Femur (tissue), 1 donor: ENCODE results near the gene C10orf71.

ENCODE experiments used
- DNase-seq: peaks from one replicate; pipeline ENCODE4 v3.0.0-alpha.2; 2017

The C10orf71 gene

DNA sequence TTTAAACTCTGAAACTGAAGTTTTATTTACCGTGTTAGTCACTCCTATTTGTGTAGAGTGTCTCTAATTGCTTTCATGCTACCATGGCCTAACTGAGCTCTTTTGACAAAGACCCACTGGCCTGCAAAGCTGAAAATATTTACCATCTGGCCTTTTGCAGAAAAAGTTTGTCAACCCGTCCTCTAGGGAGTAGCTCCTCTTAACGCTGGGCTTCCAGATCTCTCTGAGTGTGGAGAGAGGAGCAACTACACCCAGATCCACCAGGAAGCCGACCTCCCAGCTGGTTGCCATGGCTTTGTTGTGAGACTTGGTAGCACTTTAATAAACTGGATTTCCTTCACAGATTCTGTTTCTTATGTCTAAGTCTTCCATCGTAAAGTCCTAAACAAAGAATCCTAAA lies 4.2 kb upstream of the C10orf71 start:
- no peak for DNase-seq

DNA sequence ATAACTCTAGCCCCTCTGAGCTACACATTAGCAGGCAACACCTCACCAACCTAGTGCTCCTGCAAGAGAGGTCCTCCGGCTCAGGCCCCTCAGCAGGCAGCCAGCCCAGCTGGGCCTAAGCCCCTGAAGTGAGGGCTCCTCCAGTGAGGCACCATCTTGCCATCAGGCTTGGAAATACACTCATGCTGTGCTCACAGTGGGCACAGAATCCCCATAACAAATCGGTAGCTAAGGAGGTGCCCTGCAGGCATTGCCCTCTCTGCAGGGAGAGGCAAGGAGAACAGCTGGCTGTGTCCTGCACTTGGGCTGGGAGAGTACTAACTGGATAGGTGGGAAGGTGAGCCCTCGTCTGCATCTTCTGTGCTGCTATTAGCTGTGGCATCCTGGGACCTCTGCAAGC lies 3.7 kb upstream of the C10orf71 start:
- no peak for DNase-seq

DNA sequence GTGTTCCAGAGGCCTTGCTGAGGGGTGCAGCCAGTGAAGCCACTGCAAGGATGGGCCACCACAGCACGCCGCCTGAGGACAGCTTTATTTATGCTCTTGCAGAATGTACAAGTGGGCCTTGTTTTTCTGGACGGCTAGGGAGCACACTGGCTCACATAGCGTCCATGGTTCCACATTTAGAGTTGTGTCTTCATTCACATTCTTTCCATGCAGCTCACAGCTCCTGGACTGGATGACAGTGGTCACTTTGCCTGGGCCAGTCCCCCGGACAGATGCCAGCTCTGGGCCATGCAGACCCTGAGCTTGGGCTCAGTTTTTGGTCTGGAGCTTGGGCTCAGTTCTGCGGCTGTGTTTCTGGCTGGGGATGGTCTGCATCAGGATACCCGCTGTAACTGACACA lies 2.6 kb upstream of the C10orf71 start:
- no peak for DNase-seq

DNA sequence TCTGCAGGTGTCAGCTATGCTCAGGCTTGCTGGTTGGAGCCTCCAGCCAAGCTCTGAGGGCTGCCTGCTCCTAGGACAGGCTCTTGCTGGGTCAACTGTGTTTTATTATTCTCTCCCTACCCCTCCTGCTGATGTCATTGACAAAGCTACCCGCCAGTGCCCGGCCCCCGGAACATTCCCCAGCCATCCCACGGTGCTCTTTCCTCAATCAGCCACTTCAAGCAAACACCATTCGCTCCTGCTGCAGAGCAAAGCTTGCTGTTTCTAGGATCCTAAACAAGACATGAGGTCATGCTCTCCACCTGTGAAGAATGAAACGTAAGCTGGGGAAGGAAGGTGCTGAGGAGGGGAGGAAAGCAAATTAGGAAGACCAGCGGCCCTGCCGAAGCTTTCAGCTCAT lies 2.1 kb upstream of the C10orf71 start:
- no peak for DNase-seq

DNA sequence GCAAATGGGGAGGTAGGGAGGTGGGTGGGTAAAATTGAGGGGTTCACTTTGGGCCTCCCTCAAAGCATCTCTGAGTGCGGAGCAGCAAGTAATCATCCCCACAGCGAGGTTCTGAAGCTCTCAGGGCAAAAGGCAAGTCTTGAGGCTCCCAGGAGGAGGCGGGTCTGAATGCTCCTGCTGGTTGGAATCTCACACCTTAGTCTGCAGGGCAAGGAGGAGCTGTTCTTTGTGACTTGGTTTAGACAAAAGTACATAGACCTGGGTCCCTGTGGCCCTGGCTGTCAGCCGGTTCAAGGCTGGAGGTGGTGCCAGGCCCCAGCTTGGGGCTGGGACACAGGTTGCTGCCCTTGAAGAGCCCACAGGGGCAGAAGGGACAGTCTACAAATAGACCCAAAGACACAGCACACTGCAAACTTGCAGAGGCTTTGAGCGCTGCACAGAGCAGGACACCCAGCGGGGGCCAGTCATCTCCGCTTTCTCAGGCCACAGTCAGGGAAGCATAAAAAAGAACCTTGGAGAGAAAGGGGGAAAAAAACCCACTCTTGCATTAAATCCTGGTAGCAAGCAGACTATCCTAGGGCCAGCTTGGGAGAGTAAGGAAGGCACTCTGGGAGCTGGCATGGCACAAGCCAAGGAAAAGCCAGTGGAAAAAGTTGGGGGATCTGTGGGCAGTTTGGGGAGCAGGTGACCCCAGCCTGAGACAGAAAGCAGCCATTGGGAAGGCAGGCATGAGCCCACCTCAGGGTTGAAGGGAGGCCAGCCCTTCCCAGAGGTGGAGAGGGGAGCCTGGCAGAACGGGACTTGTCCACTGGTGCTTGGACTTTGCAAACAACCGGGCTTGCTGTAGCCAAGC lies 926 bp upstream of the C10orf71 start:
- DNase-seq, result no peak

DNA sequence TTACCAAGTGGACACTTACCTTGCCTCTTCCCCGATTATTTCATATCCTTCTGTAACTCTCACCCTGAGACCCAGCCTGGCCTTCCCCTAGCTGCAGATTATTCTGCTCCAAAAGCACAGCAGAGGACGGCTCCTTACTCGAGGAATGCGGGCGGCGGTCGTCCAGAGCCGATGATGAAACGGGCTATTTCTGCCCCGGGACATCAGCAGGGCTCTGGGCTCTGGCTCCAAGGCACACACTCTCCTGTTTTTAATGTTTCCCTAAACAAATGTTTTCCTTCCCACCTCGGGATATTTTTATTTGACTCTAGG lies 343 bp upstream of the C10orf71 start:
- DNase-seq, result peak; percentile 67

DNA sequence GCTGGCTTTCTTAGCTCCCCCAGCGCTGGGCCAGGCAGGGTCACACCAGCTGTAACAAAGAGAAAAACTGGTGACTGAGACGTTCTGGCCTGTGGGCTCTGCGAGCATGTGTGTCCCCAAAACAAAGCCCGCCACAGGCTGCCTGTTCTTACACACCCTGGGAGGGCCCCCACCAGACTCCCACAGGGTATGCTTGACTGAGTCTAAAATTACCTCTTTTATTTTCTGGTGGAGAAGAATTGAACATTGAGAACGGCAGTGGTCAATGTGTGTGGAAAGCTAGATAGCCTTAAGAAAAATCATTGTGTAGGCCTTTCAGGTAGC lies 808 bp downstream of the C10orf71 start:
- DNase-seq, result no peak

DNA sequence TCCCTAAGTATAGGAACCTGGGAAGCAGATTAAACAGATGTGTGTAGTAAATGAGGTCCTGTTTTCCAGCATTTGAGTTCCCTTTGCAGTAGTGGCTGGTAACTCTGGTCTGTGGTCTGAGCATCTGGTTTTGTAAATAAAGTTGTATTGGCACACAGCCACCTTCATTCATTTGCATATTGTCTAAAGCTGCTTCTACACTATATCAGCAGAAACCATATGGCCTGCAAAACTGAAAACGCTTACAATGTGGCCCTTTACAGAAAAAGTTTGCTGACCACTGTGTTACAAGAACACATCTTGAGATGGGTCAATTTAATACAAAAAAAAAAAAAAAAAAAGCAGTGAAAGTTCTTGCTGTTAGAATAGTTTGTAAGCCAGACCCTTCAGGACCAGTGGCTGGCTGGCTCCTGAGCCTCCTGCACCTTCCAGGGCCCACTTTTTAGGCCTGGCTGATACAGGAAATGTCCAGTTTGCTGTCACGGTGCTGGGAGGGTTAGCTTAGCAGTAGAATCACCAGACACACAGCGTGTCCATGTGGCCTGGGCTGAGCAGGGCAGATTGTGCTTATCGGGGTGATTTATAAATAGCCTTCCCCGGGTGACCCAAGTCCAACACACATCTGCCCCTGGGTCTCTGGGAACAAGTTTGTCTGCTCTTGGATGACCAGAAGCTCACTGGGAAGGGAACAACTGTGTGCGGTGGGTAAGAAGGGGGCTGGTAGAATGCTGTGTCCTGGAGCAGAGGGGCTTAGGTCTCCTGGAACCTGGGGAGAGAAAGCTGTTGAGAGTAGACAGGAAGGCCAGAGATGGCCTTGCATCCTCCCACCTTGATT lies 1.4 kb downstream of the C10orf71 start:
- DNase-seq, result no peak

DNA sequence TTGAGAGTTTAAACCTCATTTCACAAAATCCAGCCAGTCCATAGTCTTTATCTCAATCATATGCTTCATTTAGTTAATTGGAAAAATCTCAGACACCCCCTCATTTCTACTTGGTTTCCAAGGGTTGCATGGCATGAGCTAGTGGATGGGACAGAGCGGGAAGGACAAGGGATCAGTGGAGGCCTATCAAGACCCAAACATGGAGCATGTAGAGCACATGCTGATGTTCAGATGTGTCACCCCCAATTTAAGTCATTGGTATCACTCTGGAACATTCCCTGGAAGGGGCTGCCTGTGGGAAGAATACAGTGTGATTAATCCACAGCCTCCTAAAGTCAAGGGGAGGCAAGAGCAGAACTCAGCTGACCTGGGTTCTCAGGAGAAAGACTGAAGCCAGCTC lies 2.3 kb downstream of the C10orf71 start:
- no peak for DNase-seq

- no peak for DNase-seq
Measured at GRCh38 chr10:49302088-49302487, 3.1 kb downstream of the C10orf71 start.

GRCh38 chr10:49303711-49304110 lies 4.7 kb downstream of the C10orf71 start:
- no peak for DNase-seq

- no peak for DNase-seq
Measured at GRCh38 chr10:49304137-49304536, 5.2 kb downstream of the C10orf71 start.

DNA sequence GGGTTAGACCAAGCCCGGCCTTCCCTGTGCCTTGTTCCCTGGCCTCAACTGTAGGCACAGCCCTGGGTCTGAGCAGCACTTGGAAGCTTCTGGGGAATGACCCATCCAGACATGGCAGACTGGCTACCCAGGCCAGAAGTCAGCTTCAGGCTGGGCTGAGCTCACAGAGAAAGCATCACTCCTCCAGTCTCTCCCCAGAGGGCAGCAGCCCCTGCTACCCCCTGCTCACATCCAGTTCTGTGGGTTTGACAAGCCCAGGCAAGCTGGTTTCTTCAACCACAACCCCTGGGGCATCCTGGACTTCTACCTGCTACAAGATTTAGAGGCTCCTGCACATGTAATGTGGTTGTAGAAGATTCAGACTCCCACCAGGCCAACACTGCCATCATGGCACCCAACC lies 9.0 kb downstream of the C10orf71 start:
- no peak for DNase-seq

- DNase-seq, result no peak
Measured at GRCh38 chr10:49308881-49309280, 9.9 kb downstream of the C10orf71 start.

DNA sequence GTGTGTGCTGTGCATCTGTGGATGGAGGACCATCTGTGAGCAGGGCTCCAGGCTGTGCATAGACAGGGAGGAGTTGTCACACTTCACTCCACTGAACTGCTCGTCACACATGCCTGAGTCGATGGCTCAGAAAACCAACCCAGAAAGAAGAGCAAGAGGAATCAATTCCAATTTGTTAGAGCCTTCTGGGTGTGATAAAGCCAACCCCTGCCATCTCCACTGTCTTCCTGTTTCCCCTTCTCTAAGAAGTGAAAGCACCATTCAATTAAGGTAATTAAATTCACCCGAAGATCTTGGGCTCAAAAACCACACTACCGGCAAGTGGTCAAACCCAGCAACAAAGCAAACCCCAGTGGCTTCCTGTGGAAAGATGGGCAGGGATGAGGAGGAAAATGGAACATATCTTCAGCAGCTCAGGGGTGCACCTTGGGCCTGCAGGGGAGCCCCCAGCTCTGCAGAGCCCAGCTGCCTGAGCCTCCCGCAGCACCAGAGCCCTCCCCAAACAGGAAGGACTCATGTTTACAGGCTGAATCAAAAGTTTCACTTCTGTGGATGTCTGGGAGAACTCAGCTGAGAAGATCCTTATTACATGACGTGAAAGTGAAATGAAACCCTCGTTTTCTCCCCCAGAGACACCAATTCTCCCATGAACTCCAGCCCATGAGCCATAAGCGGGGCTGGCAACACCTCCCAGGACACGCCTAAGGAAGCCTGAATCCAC lies 10.9 kb downstream of the C10orf71 start:
- no peak for DNase-seq

GRCh38 chr10:49310460-49310859 lies 11.5 kb downstream of the C10orf71 start:
- DNase-seq, result no peak

DNA sequence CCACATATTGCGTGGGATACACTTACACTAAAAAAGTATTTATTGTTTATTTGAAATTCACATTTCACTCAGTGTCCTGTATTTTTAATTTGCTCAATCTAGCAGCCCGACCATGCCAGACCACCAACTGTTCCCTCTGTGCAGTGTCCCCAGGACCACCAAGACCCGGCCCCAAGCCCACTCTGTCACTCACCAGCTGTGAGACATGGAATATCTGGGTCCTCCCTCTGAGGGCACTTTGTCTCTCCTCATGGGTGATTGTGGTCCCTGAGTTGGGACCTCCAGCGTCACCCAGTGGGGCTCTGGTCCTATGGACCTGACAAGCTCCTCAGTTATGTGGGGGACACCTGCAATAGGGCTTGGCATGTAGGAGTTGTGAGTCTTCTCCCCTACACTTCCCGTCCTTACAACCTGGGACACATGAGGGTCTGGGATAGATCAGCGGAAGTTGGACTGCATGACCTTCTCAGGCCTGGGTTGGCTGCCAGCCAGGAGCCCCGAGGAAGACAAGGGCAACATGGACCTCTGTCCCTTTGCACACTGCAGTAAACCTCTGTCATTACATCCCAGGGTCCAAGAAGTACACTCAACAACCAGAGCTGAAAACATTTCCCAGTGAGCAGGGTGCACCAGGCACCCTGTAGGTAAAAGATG lies 12.1 kb downstream of the C10orf71 start:
- no peak for DNase-seq

DNA sequence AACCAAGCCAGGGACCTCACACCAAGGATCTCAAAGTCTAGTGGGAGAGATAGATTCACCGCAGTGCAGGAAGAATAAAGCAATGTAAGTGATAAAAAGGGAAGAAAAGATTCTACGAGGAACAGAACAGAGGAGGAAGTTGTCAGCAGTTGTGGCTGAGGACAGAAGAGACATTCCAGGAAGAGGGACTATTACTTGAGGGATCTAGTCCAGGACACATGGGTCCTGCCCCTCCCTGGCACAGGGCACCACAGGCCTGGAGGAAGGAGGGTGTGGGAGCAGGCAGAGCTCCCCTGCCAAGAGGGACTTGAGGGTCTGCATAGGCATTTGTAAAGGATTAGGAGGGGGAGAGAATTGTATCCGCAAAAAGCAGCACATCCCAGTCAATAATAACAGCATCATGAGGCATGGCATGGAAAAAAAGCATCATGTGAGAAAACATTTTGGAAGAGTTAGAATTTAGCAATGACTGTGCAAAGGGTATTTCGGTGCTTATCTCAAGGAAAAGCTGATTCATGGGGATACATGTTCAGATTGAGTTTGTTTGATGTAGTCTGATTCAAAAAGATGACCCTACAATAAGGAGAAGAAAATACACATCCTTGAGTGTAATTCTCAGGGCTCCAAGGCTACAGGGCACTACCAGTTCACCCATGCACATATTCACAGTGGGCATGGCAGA lies 12.7 kb downstream of the C10orf71 start:
- no peak for DNase-seq

- DNase-seq, result no peak
Measured at GRCh38 chr10:49312246-49312869, 13.4 kb downstream of the C10orf71 start.

- no peak for DNase-seq
Measured at GRCh38 chr10:49313501-49314070, 14.6 kb downstream of the C10orf71 start.

DNA sequence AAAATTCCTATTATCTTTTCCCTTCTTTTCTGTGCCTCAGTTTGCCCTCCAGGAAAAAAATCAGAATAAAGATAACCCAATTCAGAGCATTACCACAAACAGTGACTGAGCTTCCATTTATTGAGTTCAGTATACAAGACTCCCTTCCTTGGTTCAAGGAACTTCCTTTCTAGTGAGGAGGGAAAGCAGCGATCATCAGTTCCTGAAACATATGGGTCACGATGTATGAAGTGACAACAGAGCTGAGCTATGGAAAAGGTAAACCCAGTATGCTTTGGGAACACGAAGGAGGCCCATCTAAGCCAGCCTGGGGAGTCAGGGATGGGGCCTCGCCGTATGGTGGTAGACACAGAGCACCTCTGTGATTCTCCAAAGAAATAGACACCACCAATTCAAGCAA lies 15.8 kb downstream of the C10orf71 start:
- DNase-seq, result no peak

DNA sequence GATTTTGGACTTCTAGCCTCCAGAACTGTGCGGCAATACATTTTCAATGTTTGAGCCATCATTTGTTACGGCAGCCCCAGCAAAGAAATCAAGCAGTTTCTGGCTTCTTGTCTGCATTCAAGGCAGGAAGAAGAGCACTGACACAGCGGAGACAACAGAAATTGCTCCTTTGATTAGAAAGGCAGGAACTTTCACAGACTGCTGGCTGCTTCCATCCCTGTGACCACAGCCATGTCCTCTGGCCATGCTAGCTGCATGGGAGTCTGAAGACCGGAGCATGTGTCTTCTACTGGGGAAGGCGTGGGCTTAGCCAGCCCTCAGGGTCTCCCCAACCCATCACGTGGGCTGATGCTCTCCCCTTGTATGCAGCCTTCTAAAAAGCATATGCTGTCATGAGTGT lies 19.1 kb downstream of the C10orf71 start:
- no peak for DNase-seq
